Adrenal gland (tissue), 5 donors: Measurements from ENCODE around the gene FAM50B.

Experiments used
- CTCF ChIP-seq, 6 experiments: fragments of 450-650 bp in 4 of 6; fragments of 200-600 bp in 2 of 6; sonication (generic) in 1 of 6; IDR thresholded peaks; 1 replicate in 5 of 6; 2 replicates in 1 of 6; pipeline versions ENCODE4 v1.5.1 to v1.8.0; 2016 to 2021; ENCODE audit warnings: antibody characterized with exemption in 6 of 6, mild to moderate bottlenecking in 2 of 6, moderate library complexity in 1 of 6
- POLR2A ChIP-seq, 2 donors: fragments of 450-650 bp; IDR thresholded peaks; one replicate each; pipeline ENCODE4 v1.6.1; 2017; ENCODE audit warnings: antibody characterized with exemption in 2 of 2, mild to moderate bottlenecking in 2 of 2, moderate library complexity in 1 of 2
- donor health status: DM: no; HTN: no; CAD: no.

- no peak for TF ChIP-seq CTCF (IDR thresholded peaks at IDR 0.05)
- no peak for TF ChIP-seq POLR2A (IDR thresholded peaks at IDR 0.05)
Observed at GRCh38 chr6:3856576-3856975, 7.4 kb downstream of the FAM50B start.
